ENCODE measurements around the gene PXT1. TPM values are rescaled to one million over a fixed set of nuclear protein-coding genes. Genes with fewer than 3 reads are reported as not detected.

Gene PXT1
- total and polyA plus RNA-seq, 9 of the 15 experiments (the other 6 are each of a cell fraction or from before 2014, with no cell fraction given) = 0.09 to 0.11 (median 0.10) TPM; not detected in 5

- TF ChIP-seq PATZ1 (CRISPR knock-in tag; IDR thresholded peaks at IDR 0.05; ENCODE audit: borderline replicate concordance) = no peak
- peak; percentile 78; the same call in 1 of the 2 replicates for TF ChIP-seq RREB1 (CRISPR knock-in tag; IDR thresholded peaks at IDR 0.05)
- TF ChIP-seq POU5F1 (IDR thresholded peaks at IDR 0.05; ENCODE audit: borderline replicate concordance, low read depth, low read length, partially characterized antibody) = no peak
- TF ChIP-seq ZNF717 (CRISPR knock-in tag; IDR thresholded peaks at IDR 0.05) = no peak
- peak; percentile 58; the same call in 1 of the 2 replicates for TF ChIP-seq TEAD2 (tag; IDR thresholded peaks at IDR 0.05)
- TF ChIP-seq ID3 (CRISPR knock-in tag; IDR thresholded peaks at IDR 0.05) = no peak
- peak; percentile 90; the same call in 1 of the 2 replicates for TF ChIP-seq ID3 (tag; IDR thresholded peaks at IDR 0.05)
- peak; percentile 97 for TF ChIP-seq ARID1B (IDR thresholded peaks at IDR 0.05)
- TF ChIP-seq HMGXB4 (CRISPR knock-in tag; IDR thresholded peaks at IDR 0.05) = no peak
- peak; percentile 98 to 99 for TF ChIP-seq KDM1A (IDR thresholded peaks at IDR 0.05)
- TF ChIP-seq HSF4 (CRISPR knock-in tag; IDR thresholded peaks at IDR 0.05; ENCODE audit: borderline replicate concordance) = no peak
- peak; percentile 98 for TF ChIP-seq HDAC3 (IDR thresholded peaks at IDR 0.05; ENCODE audit: borderline replicate concordance, partially characterized antibody)
- TF ChIP-seq IFI16 (CRISPR knock-in tag; IDR thresholded peaks at IDR 0.05) = no peak
- TF ChIP-seq SUPT5H (IDR thresholded peaks at IDR 0.05) = no peak
- TF ChIP-seq NR3C1 (CRISPR knock-in tag; IDR thresholded peaks at IDR 0.05) = no peak
- TF ChIP-seq CHD1 (IDR thresholded peaks at IDR 0.05; ENCODE audit: low read length) = no peak
- no peak for TF ChIP-seq PTBP1 (IDR thresholded peaks at IDR 0.05; ENCODE audit: low read depth, low read length)
- TF ChIP-seq GATAD2A (IDR thresholded peaks at IDR 0.05) = peak; percentile 77; the same call in 1 of the 2 replicates
Measured at GRCh38 chr6:36350681-36351571, 91.7 kb downstream of the PXT1 start (continued).
